Astrocyte (in vitro differentiated cells and primary cell): ENCODE measurements around the gene GRK3.

Source experiments
- CTCF ChIP-seq: IDR thresholded peaks from 2 replicates; pipeline ENCODE4 v1.5.1; 2011; ENCODE audit warnings: low read depth, mild to moderate bottlenecking, inconsistent platforms, low read length, moderate library complexity; ENCODE audit not compliant: insufficient read depth
- EZH2 ChIP-seq: IDR thresholded peaks from 2 replicates; pipeline ENCODE4 v1.6.1; 2012; ENCODE audit warnings: mild to moderate bottlenecking, low read length, inconsistent platforms; ENCODE audit not compliant: insufficient read depth

GRCh38 chr22:25555586-25555985 lies 8.9 kb upstream of the GRK3 start:
- TF ChIP-seq CTCF (no peak), EZH2 (no peak)
